Stimulated activated CD8-positive, alpha-beta memory T cell treated with anti-CD3 and anti-CD28 coated beads, Interleukin-4, amount 100 ng/mL, for 24 hours (primary cell): ENCODE data around the gene RAC2.

Experiments used
- DNase-seq: peaks from one replicate; pipeline ENCODE4 v3.0.0-alpha.2; 2020; ENCODE audit warnings: low read depth

Gene RAC2

GRCh38 chr22:37221424-37222333 lies 22.4 kb downstream of the RAC2 start:
- DNase-seq, result no peak

- no peak for DNase-seq
These were observed 23.5 kb downstream of the RAC2 start for GRCh38 chr22:37220543-37220981.

GRCh38 chr22:37219533-37219932 lies 24.5 kb downstream of the RAC2 start:
- no peak for DNase-seq

GRCh38 chr22:37218771-37219411 lies 25.2 kb downstream of the RAC2 start:
- no peak for DNase-seq

- no peak for DNase-seq
These were observed 25.7 kb downstream of the RAC2 start for GRCh38 chr22:37218399-37218770.

GRCh38 chr22:37215890-37216289 lies 28.2 kb downstream of the RAC2 start:
- no peak for DNase-seq

GRCh38 chr22:37214731-37215030 lies 29.4 kb downstream of the RAC2 start:
- DNase-seq, result no peak

GRCh38 chr22:37213941-37214730 lies 29.9 kb downstream of the RAC2 start:
- DNase-seq, result no peak

GRCh38 chr22:37213218-37213855 lies 30.7 kb downstream of the RAC2 start:
- no peak for DNase-seq

GRCh38 chr22:37212174-37212906 lies 31.7 kb downstream of the RAC2 start, which contains the start of gene SSTR3:
TSS of gene SSTR3 (minus strand) at chr22:37212477. CDS start at chr22:37207803, 4,674 bp downstream.
- no peak for DNase-seq

- no peak for DNase-seq
These were observed 32.2 kb downstream of the RAC2 start for GRCh38 chr22:37211866-37212173.

- DNase-seq, result no peak
These were observed 32.8 kb downstream of the RAC2 start for GRCh38 chr22:37211075-37211865.

- DNase-seq, result no peak
These were observed 33.8 kb downstream of the RAC2 start for GRCh38 chr22:37210041-37210803.

GRCh38 chr22:37209140-37209845 lies 34.8 kb downstream of the RAC2 start:
- no peak for DNase-seq

- no peak for DNase-seq
These were observed 35.5 kb downstream of the RAC2 start for GRCh38 chr22:37208401-37209139.

GRCh38 chr22:37207981-37208380 lies 36.1 kb downstream of the RAC2 start:
- DNase-seq, result no peak

GRCh38 chr22:37206841-37207821 lies 36.9 kb downstream of the RAC2 start:
- DNase-seq, result no peak
